IMR-90 (cell line): ENCODE results near the gene BHLHE23. TPM values are rescaled to one million over a fixed set of nuclear protein-coding genes. Genes with fewer than 3 reads are reported as not detected.

Source experiments
- ATAC-seq: fragments of 200-7000 bp; cut with Tn5 transposase; 2 replicates; pipeline ENCODE4 v1.9.1; 2020; ENCODE audit warnings: low read depth, mild to moderate bottlenecking, moderate library complexity
- BruUV-seq: library from RNA; stranded (reverse); fragments of 400-500 nt; replicated peaks from 2 replicates; lab custom pipeline; 2021; lab: Mats Ljungman, UMichigan
- CTCF ChIA-PET: fragments of 300-600 bp; formaldehyde crosslinking; extraction: SDS; loops from one replicate; lab custom pipeline; 2021; ENCODE audit warnings: antibody characterized with exemption; lab: Yijun Ruan, JAX
- POLR2A ChIA-PET: fragments of 300-600 bp; sonication (Branson Sonifier 250); formaldehyde crosslinking; loops from one replicate; lab custom pipeline; 2022; ENCODE audit warnings: antibody characterized with exemption; ENCODE audit not compliant: unreplicated experiment; lab: Charles Lee
- DNase-seq: peaks from one replicate; pipeline ENCODE4 v3.0.0; 2013
- H2AFZ ChIP-seq: replicated peaks from 2 replicates; pipeline ENCODE3; 2013; ENCODE audit warnings: low read length, mild to moderate bottlenecking; ENCODE audit not compliant: poor library complexity
- H2AK5ac ChIP-seq: 2 replicates; pipeline ENCODE4 v1.6.1; 2013; ENCODE audit warnings: low read depth, low read length, inconsistent platforms
- H2AK9ac ChIP-seq: replicated peaks from 2 replicates; pipeline ENCODE3; 2013; ENCODE audit warnings: mild to moderate bottlenecking, low read depth, low read length, moderate library complexity; ENCODE audit not compliant: poor library complexity
- H2BK120ac ChIP-seq: 2 replicates; pipeline ENCODE4 v1.6.1; 2013; ENCODE audit warnings: low read depth, low read length, inconsistent platforms
- H2BK15ac ChIP-seq: 3 replicates; pipeline ENCODE4 v1.6.1; 2013; ENCODE audit warnings: low read depth, low read length, inconsistent platforms
- H2BK20ac ChIP-seq: 2 replicates; pipeline ENCODE4 v1.6.1; 2013; ENCODE audit warnings: low read depth, mild to moderate bottlenecking, inconsistent platforms, low read length, moderate library complexity
- H2BK5ac ChIP-seq: 2 replicates; pipeline ENCODE4 v1.6.1; 2013; ENCODE audit warnings: mild to moderate bottlenecking, low read depth, low read length, inconsistent platforms; ENCODE audit not compliant: poor library complexity, severe bottlenecking
- H3K14ac ChIP-seq: replicated peaks from 2 replicates; pipeline ENCODE4 v1.6.1; 2013; ENCODE audit warnings: low read depth, low read length, inconsistent platforms
- H3K18ac ChIP-seq: 2 replicates; pipeline ENCODE4 v1.6.1; 2013; ENCODE audit warnings: low read depth, low read length, control low read depth
- H3K23ac ChIP-seq: 2 replicates; pipeline ENCODE4 v1.6.1; 2013; ENCODE audit warnings: low read depth, low read length, inconsistent platforms
- H3K27ac ChIP-seq: 2 replicates; pipeline ENCODE4 v1.5.1; 2013; ENCODE audit warnings: mild to moderate bottlenecking, control low read depth, low read length; ENCODE audit not compliant: insufficient read depth
- H3K27me3 ChIP-seq: 2 replicates; pipeline ENCODE4 v1.6.1; 2013; ENCODE audit warnings: low read length; ENCODE audit not compliant: control insufficient read depth, insufficient read depth
- H3K36me3 ChIP-seq: 2 replicates; pipeline ENCODE4 v1.6.1; 2013; ENCODE audit warnings: low read length, mixed read lengths; ENCODE audit not compliant: control insufficient read depth, insufficient read depth
- H3K4ac ChIP-seq: 2 replicates; pipeline ENCODE4 v1.6.1; 2013; ENCODE audit warnings: low read depth, low read length, inconsistent platforms
- H3K4me1 ChIP-seq: 2 replicates; pipeline ENCODE4 v1.6.1; 2013; ENCODE audit warnings: low read length, mixed read lengths; ENCODE audit not compliant: control insufficient read depth, insufficient read depth
- H3K4me2 ChIP-seq: 2 replicates; pipeline ENCODE4 v1.6.1; 2013; ENCODE audit warnings: low read depth, mild to moderate bottlenecking, control low read depth, low read length, moderate library complexity
- H3K4me3 ChIP-seq: 2 replicates; pipeline ENCODE4 v1.5.1; 2013; ENCODE audit warnings: low read depth, mild to moderate bottlenecking, control low read depth, low read length, moderate library complexity; ENCODE audit not compliant: insufficient read depth
- H3K56ac ChIP-seq: 2 replicates; pipeline ENCODE4 v1.6.1; 2013; ENCODE audit warnings: low read length, inconsistent platforms; ENCODE audit not compliant: insufficient read depth; ENCODE audit errors: extremely low read depth
- H3K79me1 ChIP-seq, 2 experiments: 2 replicates each; pipeline ENCODE4 v1.6.1; 2013; ENCODE audit warnings: low read length in 2 of 2, inconsistent platforms in 1 of 2, low read depth in 1 of 2
- H3K9ac ChIP-seq: 2 replicates; pipeline ENCODE4 v1.6.1; 2013; ENCODE audit warnings: low read depth, low read length, control low read depth
- H3K9me1 ChIP-seq: 2 replicates; pipeline ENCODE4 v1.6.1; 2013; ENCODE audit warnings: low read length, inconsistent platforms; ENCODE audit not compliant: insufficient read depth
- H3K9me3 ChIP-seq: 2 replicates; pipeline ENCODE4 v1.6.1; 2013; ENCODE audit warnings: low read length; ENCODE audit not compliant: control insufficient read depth, insufficient read depth
- H4K20me1 ChIP-seq: 2 replicates; pipeline ENCODE4 v1.6.1; 2013; ENCODE audit warnings: low read length, inconsistent platforms; ENCODE audit not compliant: insufficient read depth
- H4K5ac ChIP-seq: 2 replicates; pipeline ENCODE4 v1.6.1; 2013; ENCODE audit warnings: mild to moderate bottlenecking, low read depth, low read length, control low read depth
- H4K8ac ChIP-seq, 2 experiments: 2 replicates each; pipeline ENCODE4 v1.6.1; 2013; ENCODE audit warnings: low read depth in 2 of 2, low read length in 2 of 2, control low read depth in 1 of 2, inconsistent platforms in 1 of 2
- H4K91ac ChIP-seq: 2 replicates; pipeline ENCODE4 v1.6.1; 2013; ENCODE audit warnings: low read depth, low read length, inconsistent platforms; ENCODE audit not compliant: insufficient read depth
- MAZ ChIP-seq: IDR thresholded peaks from 2 replicates; pipeline ENCODE4 v1.6.1; 2012; ENCODE audit warnings: low read depth, mild to moderate bottlenecking, low read length, improper control_type of control experiment, moderate library complexity, borderline replicate concordance
- WGBS, 2 experiments: methylation state at CpG; one replicate each; pipeline versions ENCODE4 v1.1.5 to v1.1.7; 2013; ENCODE audit warnings: missing lambda C conversion rate in 2 of 2; ENCODE audit not compliant: insufficient read length in 1 of 2; ENCODE audit errors: extremely low coverage in 2 of 2; 5-methylcytosine and 5-hydroxymethylcytosine counted together
- dilution Hi-C: fragments of 300-500 bp; cut with HindIII; formaldehyde crosslinking; loops from one replicate; pipeline ENCODE4 v1.14.3; 2018; ENCODE audit warnings: low sequenced_read_pairs; ENCODE audit not compliant: unreplicated experiment
- in situ Hi-C: fragments of 300-500 bp; cut with MboI; formaldehyde crosslinking; loops from 3 replicates; pipeline ENCODE4 v1.14.3; 2019; ENCODE audit warnings: low sequenced_read_pairs, inconsistent platforms, mixed read lengths
- intact Hi-C: fragments of 100-400 bp; cut with micrococcal nuclease; formaldehyde crosslinking; loops from 2 replicates; pipeline ENCODE4 v1.10.0; 2022
- polyA plus RNA-seq, 3 experiments: library from polyadenylated mRNA; depleted of rRNA; stranded (reverse); fragments of >200 nt; gene quantifications; 2 replicates each; pipeline ENCODE4 v1.2.3, GENCODE V29; 2012; ENCODE audit warnings: low replicate concordance in 1 of 3
- total RNA-seq: library from RNA; depleted of rRNA; stranded (reverse); fragments of >200 nt; gene quantifications from 2 replicates; pipeline ENCODE4 v1.2.3, GENCODE V29; 2012

Gene BHLHE23
- total and polyA plus RNA-seq, 2 of the 4 experiments (the other 2 are of a cell fraction): not detected

DNA sequence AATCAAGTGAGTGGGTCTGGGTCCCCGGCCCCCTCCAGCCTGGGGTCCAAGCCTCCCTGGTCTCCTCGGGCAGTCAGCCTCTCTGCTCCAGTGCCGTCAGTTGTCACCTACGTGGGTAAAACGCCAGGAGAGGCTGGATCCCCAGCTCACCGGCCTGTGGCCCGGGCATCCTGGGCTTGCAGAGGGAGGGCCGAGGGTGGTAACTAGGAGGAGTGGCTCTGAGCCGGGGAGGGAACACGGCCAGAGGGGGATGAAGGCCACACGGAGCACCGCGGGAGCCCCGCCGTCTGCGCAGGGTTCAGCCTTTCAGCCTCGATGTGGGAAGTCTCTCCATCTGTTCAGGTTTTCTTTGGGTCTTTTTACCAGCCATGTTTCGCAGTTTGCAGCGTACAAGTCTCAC, 29.5 kb upstream of the BHLHE23 start:
- H2AFZ ChIP-seq: no peak overlapping the region
- H3K4me1 ChIP-seq: no peaks in the 10 kb centered on the region
- H3K27ac ChIP-seq: no peak overlapping the region
- no peaks in the 10 kb centered on the region for H3K36me3 ChIP-seq
- no peak overlapping the region for H2BK20ac ChIP-seq
- H2BK5ac ChIP-seq: no peak overlapping the region
- POLR2A ChIA-PET: no interaction called here
- no peaks in the 10 kb centered on the region for H3K9me1 ChIP-seq
- H4K20me1 ChIP-seq: no peaks in the 10 kb centered on the region; the same call in 1 of the 2 replicates
- no peaks in the 10 kb centered on the region for H3K9me3 ChIP-seq
- no peak overlapping the region for H3K9ac ChIP-seq
- no peak overlapping the region for H3K14ac ChIP-seq
- no peak overlapping the region for H3K56ac ChIP-seq
- BruUV-seq: no TSS peak
- H3K4ac ChIP-seq: no peak overlapping the region
- WGBS, 2 experiments: 27% methylated on average over 10 of the region's 19 CpGs; no CpG with 5 or more reads in 1 of the 2 experiments
- no peak overlapping the region for H2BK15ac ChIP-seq
- no peak overlapping the region for H2AK5ac ChIP-seq
- no peak overlapping the region for H2AK9ac ChIP-seq
- dilution Hi-C loops (no loop called here), in situ Hi-C loops (no loop called here), intact Hi-C loops (no loop called here)
- H3K4me2 ChIP-seq: no peak overlapping the region
- CTCF ChIA-PET: no interaction called here
- no peaks in the 10 kb centered on the region for H3K79me1 ChIP-seq
- no peak overlapping the region for H4K91ac ChIP-seq
- peaks cover 44% of the 10 kb centered on the region for H3K27me3 ChIP-seq
- H3K4me3 ChIP-seq: no peak overlapping the region
- no peak overlapping the region for H2BK120ac ChIP-seq
- H4K5ac ChIP-seq: no peak overlapping the region
- no peak overlapping the region for H4K8ac ChIP-seq
- no peak overlapping the region for H3K23ac ChIP-seq
- DNase-seq (no peak), ATAC-seq (no peak)
- no peak for TF ChIP-seq MAZ
- H3K18ac ChIP-seq: no peak overlapping the region
